ENCODE measurements around the gene PTPRE. TPM values are rescaled to one million over a fixed set of nuclear protein-coding genes. Genes with fewer than 3 reads are reported as not detected.

Gene PTPRE
- total RNA-seq, 3 donors from 2014 or later (not counting 1 experiment from before 2014, with no cell fraction given) = 274 to 280 (median 275) TPM

- 43% methylated on average over 11 of the region's 11 CpGs for WGBS (ENCODE audit: insufficient coverage)
- intact Hi-C loops (cut with micrococcal nuclease) = no loop called here
- peaks cover 22% of the 10 kb centered on the region for H3K4me1 ChIP-seq (ENCODE audit: control insufficient read depth, insufficient read depth, low read length)
- no peaks in the 10 kb centered on the region for H3K9me3 Mint-ChIP-seq
- no peaks in the 10 kb centered on the region for H3K36me3 ChIP-seq (ENCODE audit: control insufficient read depth, insufficient read depth, low read length)
- no peak overlapping the region for H3K4me3 ChIP-seq (ENCODE audit: low read length)
- peak overlapping the region; percentile 92 for H3K4me3 Mint-ChIP-seq
- no peaks in the 10 kb centered on the region for H3K9me3 ChIP-seq (ENCODE audit: control insufficient read depth, insufficient read depth, low read length)
- H3K27me3 Mint-ChIP-seq (ENCODE audit: low read depth in 2 of 2) = peaks cover 0 to 6% of the 10 kb centered on the region in 2 donors
- peaks cover 16 to 18% of the 10 kb centered on the region in 2 donors for H3K4me1 Mint-ChIP-seq
- no peak overlapping the region for H3K27ac ChIP-seq (ENCODE audit: low read length)
- peak overlapping the region; percentile 31 to 47 for H3K27ac Mint-ChIP-seq
- ATAC-seq (no peak), DNase-seq (no peak)
- no peak for TF ChIP-seq CTCF (IDR thresholded peaks at IDR 0.05)
- no peaks in the 10 kb centered on the region for H3K27me3 ChIP-seq (ENCODE audit: control insufficient read depth, insufficient read depth, low read length)
- H3K36me3 Mint-ChIP-seq = no peaks in the 10 kb centered on the region
Observed at GRCh38 chr10:128124813-128125403, 218.0 kb downstream of the PTPRE start.

- H3K9me3 Mint-ChIP-seq = no peaks in the 10 kb centered on the region
- peaks cover 0 to 6% of the 10 kb centered on the region in 2 donors for H3K27me3 Mint-ChIP-seq (ENCODE audit: low read depth in 2 of 2)
- H3K27me3 ChIP-seq (ENCODE audit: control insufficient read depth, insufficient read depth, low read length) = no peaks in the 10 kb centered on the region
- H3K4me1 Mint-ChIP-seq = peaks cover 16 to 18% of the 10 kb centered on the region in 2 donors
- no peak overlapping the region for H3K27ac ChIP-seq (ENCODE audit: low read length)
- under 1% methylated on average over 33 of the region's 33 CpGs for WGBS (ENCODE audit: insufficient coverage)
- peak overlapping the region; percentile 20 for H3K4me3 ChIP-seq (ENCODE audit: low read length)
- H3K36me3 Mint-ChIP-seq = no peaks in the 10 kb centered on the region
- peak overlapping the region; percentile 92 for H3K4me3 Mint-ChIP-seq
- intact Hi-C loops (cut with micrococcal nuclease) = no loop called here
- ATAC-seq = no peak
- no peaks in the 10 kb centered on the region for H3K9me3 ChIP-seq (ENCODE audit: control insufficient read depth, insufficient read depth, low read length)
- peak overlapping the region; percentile 31 to 47 for H3K27ac Mint-ChIP-seq
- no peak for TF ChIP-seq CTCF (IDR thresholded peaks at IDR 0.05)
- no peaks in the 10 kb centered on the region for H3K36me3 ChIP-seq (ENCODE audit: control insufficient read depth, insufficient read depth, low read length)
- peak in 1 of 2 donors; percentile 33 for DNase-seq
- H3K4me1 ChIP-seq (ENCODE audit: control insufficient read depth, insufficient read depth, low read length) = peaks cover 22% of the 10 kb centered on the region
Observed at GRCh38 chr10:128125416-128125943, 218.6 kb downstream of the PTPRE start.

- ATAC-seq = peak; percentile 95 to 97 (median 95)
- intact Hi-C loops (cut with micrococcal nuclease) = no loop called here
- Histone ChIP-seq H3K9me3 (ENCODE audit: control insufficient read depth, insufficient read depth, low read length) (no peaks in the 10 kb centered on the region), H3K27me3 (ENCODE audit: control insufficient read depth, insufficient read depth, low read length) (no peaks in the 10 kb centered on the region), H3K27ac (ENCODE audit: low read length) (peak within 1 kb of the TSS; percentile 3), H3K36me3 (ENCODE audit: control insufficient read depth, insufficient read depth, low read length) (no peaks in the 10 kb centered on the region), H3K4me3 (ENCODE audit: low read length) (peak within 1 kb of the TSS; percentile 39), H3K4me1 (ENCODE audit: control insufficient read depth, insufficient read depth, low read length) (peaks cover 22% of the 10 kb centered on the region)
- Mint-ChIP-seq H3K9me3 (no peaks in the 10 kb centered on the region), H3K36me3 (no peaks in the 10 kb centered on the region), H3K27me3 (ENCODE audit: low read depth in 2 of 2) (peaks cover 0 to 6% of the 10 kb centered on the region in 2 donors), H3K4me1 (peaks cover 16 to 18% of the 10 kb centered on the region in 2 donors), H3K27ac (peak within 1 kb of the TSS; percentile 83 to 85), H3K4me3 (peak within 1 kb of the TSS; percentile 93)
- TF ChIP-seq CTCF (IDR thresholded peaks at IDR 0.05) = no peak
- under 1% methylated on average over 95 of the region's 95 CpGs for WGBS (ENCODE audit: insufficient coverage)
- DNase-seq = peak; percentile 78 to 95
Observed at GRCh38 chr10:128125944-128126764, 219.3 kb downstream of the PTPRE start, which contains the start of gene MKI67. MKI67 (minus strand) TSS chr10:128126423; CDS start chr10:128125667, 756 bp downstream.
